RWPE2 (cell line): ENCODE results near the gene MAML1.
A peak's percentile ranks its signal among the peaks of the same experiment; 100 is the strongest.
"Not testable (repeated sequence)": the region's sequence is repeated elsewhere in the genome, so short reads cannot be mapped to it uniquely, and the experiment has no call there.

Experiments used
- ATAC-seq: fragments of 200-7000 bp; cut with Tn5 transposase; 3 replicates; pipeline ENCODE4 v1.9.1; 2021; ENCODE audit warnings: low read depth
- DNase-seq: peaks from one replicate; pipeline ENCODE4 v3.0.0-alpha.2; 2020; ENCODE audit warnings: low spot score
- H3K27ac ChIP-seq: fragments of 450-650 bp; 2 replicates; pipeline ENCODE4 v1.5.1; 2017; ENCODE audit warnings: mild to moderate bottlenecking; ENCODE audit not compliant: poor library complexity, severe bottlenecking
- H3K27me3 ChIP-seq: fragments of 250-450 bp; sonication (Bioruptor Pico); 2 replicates; pipeline ENCODE4 v1.5.1; 2021; ENCODE audit warnings: mild to moderate bottlenecking, moderate library complexity; ENCODE audit not compliant: insufficient read depth, poor library complexity, severe bottlenecking
- H3K36me3 ChIP-seq: fragments of 250-450 bp; sonication (Bioruptor Pico); 2 replicates; pipeline ENCODE4 v1.5.1; 2020; ENCODE audit warnings: low read depth, mild to moderate bottlenecking, moderate library complexity
- H3K4me1 ChIP-seq: fragments of 250-450 bp; sonication (Bioruptor Pico); 2 replicates; pipeline ENCODE4 v1.5.1; 2021; ENCODE audit warnings: mild to moderate bottlenecking, moderate library complexity; ENCODE audit not compliant: insufficient read depth, poor library complexity, severe bottlenecking
- H3K4me3 ChIP-seq: fragments of 250-450 bp; sonication (Bioruptor Pico); 2 replicates; pipeline ENCODE4 v1.5.1; 2021; ENCODE audit warnings: mild to moderate bottlenecking, moderate library complexity; ENCODE audit not compliant: severe bottlenecking
- H3K9me3 ChIP-seq: fragments of 250-450 bp; sonication (Bioruptor Pico); 2 replicates; pipeline ENCODE4 v1.5.1; 2021; ENCODE audit warnings: mild to moderate bottlenecking, moderate library complexity; ENCODE audit not compliant: severe bottlenecking
- TF ChIP-seq, protein P1 (sequence below): fragments of 450-650 bp; IDR thresholded peaks from one replicate; pipeline ENCODE4 v1.5.1; 2017; ENCODE audit warnings: mild to moderate bottlenecking, moderate library complexity; ENCODE audit not compliant: poor library complexity, severe bottlenecking

The MAML1 gene, protein sequence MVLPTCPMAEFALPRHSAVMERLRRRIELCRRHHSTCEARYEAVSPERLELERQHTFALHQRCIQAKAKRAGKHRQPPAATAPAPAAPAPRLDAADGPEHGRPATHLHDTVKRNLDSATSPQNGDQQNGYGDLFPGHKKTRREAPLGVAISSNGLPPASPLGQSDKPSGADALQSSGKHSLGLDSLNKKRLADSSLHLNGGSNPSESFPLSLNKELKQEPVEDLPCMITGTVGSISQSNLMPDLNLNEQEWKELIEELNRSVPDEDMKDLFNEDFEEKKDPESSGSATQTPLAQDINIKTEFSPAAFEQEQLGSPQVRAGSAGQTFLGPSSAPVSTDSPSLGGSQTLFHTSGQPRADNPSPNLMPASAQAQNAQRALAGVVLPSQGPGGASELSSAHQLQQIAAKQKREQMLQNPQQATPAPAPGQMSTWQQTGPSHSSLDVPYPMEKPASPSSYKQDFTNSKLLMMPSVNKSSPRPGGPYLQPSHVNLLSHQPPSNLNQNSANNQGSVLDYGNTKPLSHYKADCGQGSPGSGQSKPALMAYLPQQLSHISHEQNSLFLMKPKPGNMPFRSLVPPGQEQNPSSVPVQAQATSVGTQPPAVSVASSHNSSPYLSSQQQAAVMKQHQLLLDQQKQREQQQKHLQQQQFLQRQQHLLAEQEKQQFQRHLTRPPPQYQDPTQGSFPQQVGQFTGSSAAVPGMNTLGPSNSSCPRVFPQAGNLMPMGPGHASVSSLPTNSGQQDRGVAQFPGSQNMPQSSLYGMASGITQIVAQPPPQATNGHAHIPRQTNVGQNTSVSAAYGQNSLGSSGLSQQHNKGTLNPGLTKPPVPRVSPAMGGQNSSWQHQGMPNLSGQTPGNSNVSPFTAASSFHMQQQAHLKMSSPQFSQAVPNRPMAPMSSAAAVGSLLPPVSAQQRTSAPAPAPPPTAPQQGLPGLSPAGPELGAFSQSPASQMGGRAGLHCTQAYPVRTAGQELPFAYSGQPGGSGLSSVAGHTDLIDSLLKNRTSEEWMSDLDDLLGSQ

DNA sequence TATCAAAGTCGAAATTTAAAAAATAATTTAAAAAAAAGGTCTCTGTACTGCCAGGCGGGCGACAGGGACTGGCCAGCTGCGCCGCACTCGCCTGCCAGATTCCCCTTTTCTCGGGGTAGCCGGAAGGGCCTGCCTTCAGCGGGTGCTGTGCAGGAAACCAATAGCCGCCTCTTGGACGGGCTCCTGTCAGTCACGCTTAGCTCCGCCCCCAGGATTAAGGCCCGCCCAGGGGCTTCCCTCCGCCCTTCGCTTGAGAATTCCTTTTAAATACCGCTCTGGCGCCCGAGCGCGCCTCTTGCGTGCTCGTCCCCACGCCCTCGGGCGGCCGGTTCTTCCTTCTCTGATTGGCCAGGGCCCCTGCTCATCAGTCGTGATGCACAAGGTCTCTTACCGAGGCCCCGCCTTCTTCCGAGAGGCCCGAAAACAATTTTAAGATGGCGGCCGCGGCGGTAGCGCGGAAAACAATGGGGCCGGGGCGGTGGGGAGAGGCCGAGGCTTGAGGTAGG is at the start of gene MAML1:
TSS of gene MAML1 (plus strand) at position 411 of the 506 bp plus-strand sequence. CDS start 291 bp downstream, outside the sequence.
- peak within 1 kb of the TSS; percentile 71 for H3K27ac ChIP-seq
- H3K36me3 ChIP-seq = peaks cover 57% of the 10 kb centered on the region
- H3K27me3 ChIP-seq = no peaks in the 10 kb centered on the region
- H3K9me3 ChIP-seq = no peaks in the 10 kb centered on the region
- DNase-seq (peak; percentile 100), ATAC-seq (peak; percentile 90)
- TF ChIP-seq, protein P1, sequence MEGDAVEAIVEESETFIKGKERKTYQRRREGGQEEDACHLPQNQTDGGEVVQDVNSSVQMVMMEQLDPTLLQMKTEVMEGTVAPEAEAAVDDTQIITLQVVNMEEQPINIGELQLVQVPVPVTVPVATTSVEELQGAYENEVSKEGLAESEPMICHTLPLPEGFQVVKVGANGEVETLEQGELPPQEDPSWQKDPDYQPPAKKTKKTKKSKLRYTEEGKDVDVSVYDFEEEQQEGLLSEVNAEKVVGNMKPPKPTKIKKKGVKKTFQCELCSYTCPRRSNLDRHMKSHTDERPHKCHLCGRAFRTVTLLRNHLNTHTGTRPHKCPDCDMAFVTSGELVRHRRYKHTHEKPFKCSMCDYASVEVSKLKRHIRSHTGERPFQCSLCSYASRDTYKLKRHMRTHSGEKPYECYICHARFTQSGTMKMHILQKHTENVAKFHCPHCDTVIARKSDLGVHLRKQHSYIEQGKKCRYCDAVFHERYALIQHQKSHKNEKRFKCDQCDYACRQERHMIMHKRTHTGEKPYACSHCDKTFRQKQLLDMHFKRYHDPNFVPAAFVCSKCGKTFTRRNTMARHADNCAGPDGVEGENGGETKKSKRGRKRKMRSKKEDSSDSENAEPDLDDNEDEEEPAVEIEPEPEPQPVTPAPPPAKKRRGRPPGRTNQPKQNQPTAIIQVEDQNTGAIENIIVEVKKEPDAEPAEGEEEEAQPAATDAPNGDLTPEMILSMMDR = no peak
- H3K4me3 ChIP-seq = peak within 1 kb of the TSS; percentile 95
- peaks cover 19% of the 10 kb centered on the region for H3K4me1 ChIP-seq

DNA sequence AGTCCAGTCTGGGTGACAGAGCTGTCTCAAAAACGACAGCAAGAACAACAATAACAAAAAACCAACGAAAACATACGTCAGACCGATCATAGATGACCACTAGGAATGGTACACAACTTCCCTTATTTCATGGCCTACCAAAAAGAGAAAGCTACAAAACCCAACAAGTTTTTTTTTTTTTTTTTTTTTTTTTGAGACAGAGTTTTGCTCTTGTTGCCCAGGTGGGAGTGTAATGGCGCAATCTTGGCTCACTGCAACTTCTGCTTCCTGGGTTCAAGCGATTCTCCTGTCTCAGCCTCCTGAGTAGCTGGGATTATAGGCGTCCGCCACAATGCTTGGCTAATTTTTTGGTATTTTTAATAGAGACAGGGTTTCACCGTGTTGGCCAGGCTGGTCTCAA is 43.4 kb upstream of the MAML1 start:
- H3K9me3 ChIP-seq, H3K36me3 ChIP-seq, H3K27me3 ChIP-seq, H3K4me3 ChIP-seq, ATAC-seq, H3K27ac ChIP-seq, DNase-seq, H3K4me1 ChIP-seq: not testable (repeated sequence)

DNA sequence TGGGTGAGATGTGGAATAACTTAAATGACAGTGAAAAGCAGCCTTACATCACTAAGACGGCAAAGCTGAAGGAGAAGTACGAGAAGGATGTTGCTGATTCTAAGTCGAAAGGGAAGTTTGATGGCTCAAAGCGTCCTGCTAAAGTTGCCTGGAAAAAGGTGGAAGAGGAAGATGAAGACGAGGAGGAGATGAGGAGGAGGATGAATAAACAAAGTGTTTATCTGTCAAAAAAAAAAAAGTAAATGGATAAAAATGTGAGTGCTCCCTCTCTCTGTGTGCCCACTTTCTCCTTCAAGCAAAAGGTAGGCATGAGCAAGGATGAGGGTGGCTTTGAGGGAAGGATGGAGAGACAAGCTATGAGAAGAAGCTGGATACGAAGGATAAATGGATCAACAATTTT is 38.1 kb upstream of the MAML1 start:
- TF ChIP-seq, protein P1 = no peak
- H3K9me3 ChIP-seq = no peaks in the 10 kb centered on the region
- DNase-seq = no peak
- no peak overlapping the region for H3K4me3 ChIP-seq
- no peaks in the 10 kb centered on the region for H3K27me3 ChIP-seq
- no peak for ATAC-seq
- H3K36me3 ChIP-seq = 0 out of 2 replicates have a peak, but pooled peaks cover 3% of the 10 kb centered on the region
- H3K4me1 ChIP-seq = peaks cover 6% of the 10 kb centered on the region
- no peak overlapping the region for H3K27ac ChIP-seq

DNA sequence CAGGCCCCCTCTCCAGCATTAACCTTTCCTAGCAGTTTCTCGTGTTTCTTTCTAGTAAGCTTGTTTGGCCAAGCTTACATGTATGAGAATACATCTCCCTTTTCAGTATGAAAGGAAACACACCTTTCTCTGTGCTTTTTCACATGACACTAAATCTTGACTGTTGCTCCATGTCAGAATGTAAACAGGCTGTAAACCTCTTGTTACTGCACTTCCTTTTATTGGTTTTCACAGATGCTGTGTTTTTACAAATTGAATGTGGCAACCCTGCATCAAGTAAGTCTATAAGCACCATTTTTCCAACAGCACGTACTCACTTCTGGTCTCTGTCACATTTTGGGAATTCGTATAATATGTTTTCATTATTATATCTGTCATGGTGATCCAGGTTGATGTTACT is 36.0 kb upstream of the MAML1 start:
- ATAC-seq = no peak
- peaks cover 10% of the 10 kb centered on the region for H3K4me1 ChIP-seq
- no peaks in the 10 kb centered on the region for H3K9me3 ChIP-seq
- no peaks in the 10 kb centered on the region for H3K27me3 ChIP-seq
- H3K4me3 ChIP-seq = no peak overlapping the region
- DNase-seq = no peak
- no peak overlapping the region for H3K27ac ChIP-seq
- peaks cover 22% of the 10 kb centered on the region for H3K36me3 ChIP-seq
- TF ChIP-seq, protein P1 = no peak

DNA sequence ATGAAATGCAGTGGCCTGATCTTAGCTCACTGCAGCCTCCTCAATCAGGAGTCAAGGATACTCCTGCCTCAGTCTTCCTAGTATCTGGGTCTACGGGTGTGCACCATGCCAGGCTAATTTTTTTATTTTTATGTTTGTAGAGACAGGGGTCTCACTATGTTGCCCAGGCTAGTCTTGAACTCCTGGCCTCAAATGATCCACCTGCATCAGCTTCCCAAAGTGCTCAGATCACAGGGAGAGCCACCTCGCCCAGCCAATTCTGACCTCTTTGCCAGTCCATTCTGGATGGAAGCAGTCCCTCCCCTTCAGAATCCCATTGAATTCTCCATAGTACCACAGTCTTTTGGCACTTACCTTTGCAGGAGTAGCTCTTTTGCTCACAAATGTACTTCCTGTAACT is 35.5 kb upstream of the MAML1 start:
- Histone ChIP-seq H3K27ac (no peak overlapping the region), H3K4me1 (peaks cover 10% of the 10 kb centered on the region), H3K27me3 (no peaks in the 10 kb centered on the region), H3K36me3 (peaks cover 27% of the 10 kb centered on the region), H3K9me3 (no peaks in the 10 kb centered on the region), H3K4me3 (no peak overlapping the region)
- ATAC-seq (no peak), DNase-seq (no peak)
- TF ChIP-seq, protein P1 = no peak

DNA sequence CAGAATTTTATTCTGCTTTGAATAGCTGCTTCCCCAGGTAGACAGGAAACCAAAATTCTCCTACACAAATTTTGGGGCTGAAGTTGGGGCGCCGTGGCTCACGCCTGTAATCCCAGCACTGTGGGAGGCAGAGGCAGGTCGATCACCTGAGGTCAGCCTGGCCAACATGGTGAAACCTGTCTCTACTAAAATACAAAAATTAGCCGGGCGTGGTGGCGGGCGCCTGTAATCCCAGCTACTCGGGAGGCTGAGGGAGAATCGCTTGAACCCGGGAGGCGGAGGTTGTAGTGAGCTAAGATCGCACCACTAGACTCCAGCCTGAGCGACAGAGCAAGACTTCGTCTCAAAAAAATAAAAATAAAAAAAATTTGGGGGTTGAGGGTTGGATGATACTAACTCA is 35.1 kb upstream of the MAML1 start:
- Histone ChIP-seq H3K36me3 (peaks cover 31% of the 10 kb centered on the region), H3K27ac (peak overlapping the region; percentile 71), H3K4me3 (peak overlapping the region; percentile 94)
- not testable (repeated sequence) for H3K9me3 ChIP-seq, ATAC-seq, H3K27me3 ChIP-seq, H3K4me1 ChIP-seq, DNase-seq
